Measurements from ENCODE around the gene PDGFRB.

The PDGFRB gene

GRCh38 chr5:150121448-150122157 lies 34.0 kb downstream of the PDGFRB start:
- no peaks in the 10 kb centered on the region for H3K9me3 Mint-ChIP-seq

GRCh38 chr5:150120617-150121447 lies 34.8 kb downstream of the PDGFRB start:
- no peak overlapping the region for H3K27ac Mint-ChIP-seq
- TF ChIP-seq, protein P1, sequence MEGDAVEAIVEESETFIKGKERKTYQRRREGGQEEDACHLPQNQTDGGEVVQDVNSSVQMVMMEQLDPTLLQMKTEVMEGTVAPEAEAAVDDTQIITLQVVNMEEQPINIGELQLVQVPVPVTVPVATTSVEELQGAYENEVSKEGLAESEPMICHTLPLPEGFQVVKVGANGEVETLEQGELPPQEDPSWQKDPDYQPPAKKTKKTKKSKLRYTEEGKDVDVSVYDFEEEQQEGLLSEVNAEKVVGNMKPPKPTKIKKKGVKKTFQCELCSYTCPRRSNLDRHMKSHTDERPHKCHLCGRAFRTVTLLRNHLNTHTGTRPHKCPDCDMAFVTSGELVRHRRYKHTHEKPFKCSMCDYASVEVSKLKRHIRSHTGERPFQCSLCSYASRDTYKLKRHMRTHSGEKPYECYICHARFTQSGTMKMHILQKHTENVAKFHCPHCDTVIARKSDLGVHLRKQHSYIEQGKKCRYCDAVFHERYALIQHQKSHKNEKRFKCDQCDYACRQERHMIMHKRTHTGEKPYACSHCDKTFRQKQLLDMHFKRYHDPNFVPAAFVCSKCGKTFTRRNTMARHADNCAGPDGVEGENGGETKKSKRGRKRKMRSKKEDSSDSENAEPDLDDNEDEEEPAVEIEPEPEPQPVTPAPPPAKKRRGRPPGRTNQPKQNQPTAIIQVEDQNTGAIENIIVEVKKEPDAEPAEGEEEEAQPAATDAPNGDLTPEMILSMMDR (IDR thresholded peaks at IDR 0.05; ENCODE audit: unreplicated experiment in 3 of 3), result no peak
- H3K4me1 Mint-ChIP-seq, result no peaks in the 10 kb centered on the region
- no peaks in the 10 kb centered on the region for H3K9me3 Mint-ChIP-seq
- H3K36me3 Mint-ChIP-seq (ENCODE audit: low read depth), result peaks cover 46% of the 10 kb centered on the region
- H3K27me3 Mint-ChIP-seq (ENCODE audit: low read depth), result no peaks in the 10 kb centered on the region
- no peak overlapping the region for H3K4me3 Mint-ChIP-seq

More at GRCh38 chr5:150121448-150122157, 34.0 kb downstream of the PDGFRB start:
- TF ChIP-seq, protein P1 (IDR thresholded peaks at IDR 0.05; ENCODE audit: unreplicated experiment in 3 of 3), result no peak
- Mint-ChIP-seq H3K4me1 (no peaks in the 10 kb centered on the region), H3K4me3 (no peak overlapping the region), H3K27me3 (ENCODE audit: low read depth) (no peaks in the 10 kb centered on the region), H3K27ac (no peak overlapping the region), H3K36me3 (ENCODE audit: low read depth) (peaks cover 54% of the 10 kb centered on the region)

DNA sequence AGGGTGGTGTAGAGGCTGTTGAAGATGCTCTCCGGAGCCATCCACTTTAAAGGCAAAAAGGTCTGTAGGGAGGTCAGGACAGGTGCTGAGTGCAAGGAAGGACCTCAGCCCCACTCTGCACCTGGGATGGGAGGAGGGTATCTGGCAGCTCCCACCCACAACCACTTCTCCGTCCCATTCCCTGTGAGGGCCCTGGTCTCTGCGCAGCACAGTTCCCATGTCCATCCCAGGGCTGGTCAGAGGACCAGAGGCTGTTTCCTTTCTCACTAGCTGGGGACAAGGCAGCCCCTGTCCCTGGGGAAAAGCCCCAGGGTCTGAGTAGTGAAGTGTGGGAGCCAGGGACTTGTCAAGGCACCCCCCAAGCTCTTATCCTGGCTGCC lies 35.6 kb downstream of the PDGFRB start:
- Mint-ChIP-seq H3K27me3 (ENCODE audit: low read depth) (no peaks in the 10 kb centered on the region), H3K36me3 (ENCODE audit: low read depth) (peaks cover 38% of the 10 kb centered on the region), H3K4me1 (no peaks in the 10 kb centered on the region), H3K9me3 (no peaks in the 10 kb centered on the region), H3K4me3 (no peak overlapping the region), H3K27ac (no peak overlapping the region)
- TF ChIP-seq, protein P1 (IDR thresholded peaks at IDR 0.05; ENCODE audit: unreplicated experiment in 3 of 3), result no peak

DNA sequence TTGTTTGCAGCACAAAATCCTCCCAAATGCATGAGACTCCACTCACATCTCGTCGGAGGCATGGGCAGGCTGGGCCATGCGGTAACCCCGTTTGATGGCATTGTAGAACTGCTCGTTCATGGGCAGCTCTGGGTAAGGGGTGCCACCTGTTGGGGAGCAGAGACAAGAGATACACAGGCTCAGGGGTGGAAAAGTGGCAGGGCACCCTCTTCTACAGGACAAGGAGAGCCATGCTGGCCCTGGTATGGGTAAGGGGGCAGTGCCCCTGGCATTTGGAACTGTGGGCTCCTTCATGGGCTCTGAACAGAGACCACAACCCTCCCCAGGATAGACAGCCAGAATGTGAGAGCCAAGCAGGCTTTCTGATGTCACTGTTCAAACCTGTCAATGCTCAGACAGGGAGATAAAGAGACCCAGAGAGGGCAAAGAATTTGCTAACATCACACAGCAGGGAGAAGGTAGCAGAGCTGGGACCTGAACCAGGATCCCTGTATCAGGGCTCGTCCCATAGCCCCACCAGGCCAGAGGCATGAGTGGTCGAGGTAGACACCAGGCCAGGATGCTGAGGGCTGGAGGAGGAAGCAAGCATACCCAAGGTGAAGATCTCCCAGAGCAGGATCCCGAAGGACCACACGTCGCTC lies 36.1 kb downstream of the PDGFRB start:
- no peak overlapping the region for H3K4me3 Mint-ChIP-seq
- H3K36me3 Mint-ChIP-seq (ENCODE audit: low read depth), result peaks cover 36% of the 10 kb centered on the region
- no peaks in the 10 kb centered on the region for H3K9me3 Mint-ChIP-seq
- TF ChIP-seq, protein P1 (IDR thresholded peaks at IDR 0.05; ENCODE audit: unreplicated experiment in 3 of 3), result no peak
- no peak overlapping the region for H3K27ac Mint-ChIP-seq
- no peaks in the 10 kb centered on the region for H3K4me1 Mint-ChIP-seq
- no peaks in the 10 kb centered on the region for H3K27me3 Mint-ChIP-seq (ENCODE audit: low read depth)

- no peak overlapping the region for H3K27ac Mint-ChIP-seq
- TF ChIP-seq, protein P1 (IDR thresholded peaks at IDR 0.05; ENCODE audit: unreplicated experiment in 3 of 3), result no peak
- no peaks in the 10 kb centered on the region for H3K4me1 Mint-ChIP-seq
- H3K4me3 Mint-ChIP-seq, result no peak overlapping the region
- H3K9me3 Mint-ChIP-seq, result no peaks in the 10 kb centered on the region
- H3K36me3 Mint-ChIP-seq (ENCODE audit: low read depth), result peaks cover 36% of the 10 kb centered on the region
- peaks cover 5% of the 10 kb centered on the region for H3K27me3 Mint-ChIP-seq (ENCODE audit: low read depth)
These were observed 37.0 kb downstream of the PDGFRB start for GRCh38 chr5:150118561-150119229.
